ENCODE results near the gene GPR162.

GRCh38 chr12:6840330-6840729 is 18.7 kb downstream of the GPR162 start:
- TF ChIP-seq CTCF (IDR thresholded peaks at IDR 0.05; ENCODE audit: low read depth, low read length, missing input control) (no peak), ZBTB33 (IDR thresholded peaks at IDR 0.05) (no peak)
